ENCODE results near the gene MRPS18A.

- TF ChIP-seq, protein P1, sequence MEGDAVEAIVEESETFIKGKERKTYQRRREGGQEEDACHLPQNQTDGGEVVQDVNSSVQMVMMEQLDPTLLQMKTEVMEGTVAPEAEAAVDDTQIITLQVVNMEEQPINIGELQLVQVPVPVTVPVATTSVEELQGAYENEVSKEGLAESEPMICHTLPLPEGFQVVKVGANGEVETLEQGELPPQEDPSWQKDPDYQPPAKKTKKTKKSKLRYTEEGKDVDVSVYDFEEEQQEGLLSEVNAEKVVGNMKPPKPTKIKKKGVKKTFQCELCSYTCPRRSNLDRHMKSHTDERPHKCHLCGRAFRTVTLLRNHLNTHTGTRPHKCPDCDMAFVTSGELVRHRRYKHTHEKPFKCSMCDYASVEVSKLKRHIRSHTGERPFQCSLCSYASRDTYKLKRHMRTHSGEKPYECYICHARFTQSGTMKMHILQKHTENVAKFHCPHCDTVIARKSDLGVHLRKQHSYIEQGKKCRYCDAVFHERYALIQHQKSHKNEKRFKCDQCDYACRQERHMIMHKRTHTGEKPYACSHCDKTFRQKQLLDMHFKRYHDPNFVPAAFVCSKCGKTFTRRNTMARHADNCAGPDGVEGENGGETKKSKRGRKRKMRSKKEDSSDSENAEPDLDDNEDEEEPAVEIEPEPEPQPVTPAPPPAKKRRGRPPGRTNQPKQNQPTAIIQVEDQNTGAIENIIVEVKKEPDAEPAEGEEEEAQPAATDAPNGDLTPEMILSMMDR (IDR thresholded peaks at IDR 0.05; ENCODE audit: low read depth, low read length), result no peak
- TF ChIP-seq, protein P2, sequence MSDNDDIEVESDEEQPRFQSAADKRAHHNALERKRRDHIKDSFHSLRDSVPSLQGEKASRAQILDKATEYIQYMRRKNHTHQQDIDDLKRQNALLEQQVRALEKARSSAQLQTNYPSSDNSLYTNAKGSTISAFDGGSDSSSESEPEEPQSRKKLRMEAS (IDR thresholded peaks at IDR 0.05; ENCODE audit: low read depth, low read length), result no peak
- no peak for TF ChIP-seq POLR2A (IDR thresholded peaks at IDR 0.05; ENCODE audit: extremely low read depth, insufficient read length)
- TF ChIP-seq MYC (IDR thresholded peaks at IDR 0.05; ENCODE audit: low read depth, low read length), result no peak
These were observed 12.1 kb upstream of the MRPS18A start for GRCh38 chr6:43699564-43700186.
